ENCODE measurements around the gene LRRFIP2.
"Not testable (repeated sequence)": the region's sequence is repeated elsewhere in the genome, so short reads cannot be mapped to it uniquely, and the experiment has no call there.

Gene LRRFIP2

GRCh38 chr3:37125195-37126073 lies 48.9 kb downstream of the LRRFIP2 start:
- no peaks in the 10 kb centered on the region for H3K9me3 ChIP-seq (ENCODE audit: control insufficient read depth, low read length)
- H3K36me3 ChIP-seq (ENCODE audit: control insufficient read depth, insufficient read depth, low read length), result no peaks in the 10 kb centered on the region
- H3K4me1 ChIP-seq (ENCODE audit: control insufficient read depth, insufficient read depth, low read length), result peaks cover 16% of the 10 kb centered on the region
- H3K27me3 ChIP-seq (ENCODE audit: control insufficient read depth, insufficient read depth, low read length), result no peaks in the 10 kb centered on the region
- H3K4me3 ChIP-seq (ENCODE audit: low read length), result no peak overlapping the region
- no peak overlapping the region for H3K9ac ChIP-seq (ENCODE audit: low read length)

GRCh38 chr3:37124435-37124834 lies 49.9 kb downstream of the LRRFIP2 start:
- Histone ChIP-seq H3K9me3 (ENCODE audit: control insufficient read depth, low read length) (no peaks in the 10 kb centered on the region), H3K27me3 (ENCODE audit: control insufficient read depth, insufficient read depth, low read length) (no peaks in the 10 kb centered on the region), H3K4me1 (ENCODE audit: control insufficient read depth, insufficient read depth, low read length) (peaks cover 16% of the 10 kb centered on the region), H3K36me3 (ENCODE audit: control insufficient read depth, insufficient read depth, low read length) (no peaks in the 10 kb centered on the region), H3K4me3 (ENCODE audit: low read length) (no peak overlapping the region), H3K9ac (ENCODE audit: low read length) (no peak overlapping the region)

- Histone ChIP-seq H3K4me3 (ENCODE audit: low read length) (no peak overlapping the region), H3K4me1 (ENCODE audit: control insufficient read depth, insufficient read depth, low read length) (peaks cover 16% of the 10 kb centered on the region), H3K9me3 (ENCODE audit: control insufficient read depth, low read length) (no peaks in the 10 kb centered on the region), H3K27me3 (ENCODE audit: control insufficient read depth, insufficient read depth, low read length) (no peaks in the 10 kb centered on the region), H3K36me3 (ENCODE audit: control insufficient read depth, insufficient read depth, low read length) (no peaks in the 10 kb centered on the region), H3K9ac (ENCODE audit: low read length) (no peak overlapping the region)
Observed at GRCh38 chr3:37123292-37123691, 51.1 kb downstream of the LRRFIP2 start.

- H3K4me1 ChIP-seq (ENCODE audit: control insufficient read depth, insufficient read depth, low read length), result peaks cover 16% of the 10 kb centered on the region
- not testable (repeated sequence) for H3K9ac ChIP-seq (ENCODE audit: low read length); H3K9me3 ChIP-seq (ENCODE audit: control insufficient read depth, low read length); H3K4me3 ChIP-seq (ENCODE audit: low read length); H3K36me3 ChIP-seq (ENCODE audit: control insufficient read depth, insufficient read depth, low read length); H3K27me3 ChIP-seq (ENCODE audit: control insufficient read depth, insufficient read depth, low read length)
Observed at GRCh38 chr3:37122069-37122468, 52.3 kb downstream of the LRRFIP2 start.

- Histone ChIP-seq H3K36me3 (ENCODE audit: control insufficient read depth, insufficient read depth, low read length) (no peaks in the 10 kb centered on the region), H3K4me3 (ENCODE audit: low read length) (no peak overlapping the region), H3K9me3 (ENCODE audit: control insufficient read depth, low read length) (no peaks in the 10 kb centered on the region), H3K4me1 (ENCODE audit: control insufficient read depth, insufficient read depth, low read length) (no peaks in the 10 kb centered on the region), H3K27me3 (ENCODE audit: control insufficient read depth, insufficient read depth, low read length) (no peaks in the 10 kb centered on the region), H3K9ac (ENCODE audit: low read length) (no peak overlapping the region)
Observed at GRCh38 chr3:37118163-37118562, 56.2 kb downstream of the LRRFIP2 start.

- H3K27me3 ChIP-seq (ENCODE audit: control insufficient read depth, insufficient read depth, low read length), result no peaks in the 10 kb centered on the region
- no peak overlapping the region for H3K4me3 ChIP-seq (ENCODE audit: low read length)
- H3K9me3 ChIP-seq (ENCODE audit: control insufficient read depth, low read length), result no peaks in the 10 kb centered on the region
- no peaks in the 10 kb centered on the region for H3K36me3 ChIP-seq (ENCODE audit: control insufficient read depth, insufficient read depth, low read length)
- no peaks in the 10 kb centered on the region for H3K4me1 ChIP-seq (ENCODE audit: control insufficient read depth, insufficient read depth, low read length)
- no peak overlapping the region for H3K9ac ChIP-seq (ENCODE audit: low read length)
Observed at GRCh38 chr3:37117548-37117947, 56.8 kb downstream of the LRRFIP2 start.

- H3K9me3 ChIP-seq (ENCODE audit: control insufficient read depth, low read length), result no peaks in the 10 kb centered on the region
- no peak overlapping the region for H3K4me3 ChIP-seq (ENCODE audit: low read length)
- H3K4me1 ChIP-seq (ENCODE audit: control insufficient read depth, insufficient read depth, low read length), result no peaks in the 10 kb centered on the region
- no peaks in the 10 kb centered on the region for H3K27me3 ChIP-seq (ENCODE audit: control insufficient read depth, insufficient read depth, low read length)
- H3K36me3 ChIP-seq (ENCODE audit: control insufficient read depth, insufficient read depth, low read length), result no peaks in the 10 kb centered on the region
- no peak overlapping the region for H3K9ac ChIP-seq (ENCODE audit: low read length)
Observed at GRCh38 chr3:37116998-37117397, 57.4 kb downstream of the LRRFIP2 start.

- Histone ChIP-seq H3K36me3 (ENCODE audit: control insufficient read depth, insufficient read depth, low read length) (no peaks in the 10 kb centered on the region), H3K4me1 (ENCODE audit: control insufficient read depth, insufficient read depth, low read length) (no peaks in the 10 kb centered on the region), H3K9me3 (ENCODE audit: control insufficient read depth, low read length) (no peaks in the 10 kb centered on the region), H3K4me3 (ENCODE audit: low read length) (no peak overlapping the region), H3K9ac (ENCODE audit: low read length) (no peak overlapping the region), H3K27me3 (ENCODE audit: control insufficient read depth, insufficient read depth, low read length) (no peaks in the 10 kb centered on the region)
Observed at GRCh38 chr3:37115446-37115845, 58.9 kb downstream of the LRRFIP2 start.

GRCh38 chr3:37114251-37115145 lies 59.9 kb downstream of the LRRFIP2 start:
- Histone ChIP-seq H3K36me3 (ENCODE audit: control insufficient read depth, insufficient read depth, low read length) (no peaks in the 10 kb centered on the region), H3K9me3 (ENCODE audit: control insufficient read depth, low read length) (no peaks in the 10 kb centered on the region), H3K9ac (ENCODE audit: low read length) (no peak overlapping the region), H3K27me3 (ENCODE audit: control insufficient read depth, insufficient read depth, low read length) (no peaks in the 10 kb centered on the region), H3K4me1 (ENCODE audit: control insufficient read depth, insufficient read depth, low read length) (no peaks in the 10 kb centered on the region), H3K4me3 (ENCODE audit: low read length) (no peak overlapping the region)

GRCh38 chr3:37112987-37113386 lies 61.4 kb downstream of the LRRFIP2 start:
- H3K9me3 ChIP-seq (ENCODE audit: control insufficient read depth, low read length), result no peaks in the 10 kb centered on the region
- no peaks in the 10 kb centered on the region for H3K27me3 ChIP-seq (ENCODE audit: control insufficient read depth, insufficient read depth, low read length)
- no peak overlapping the region for H3K9ac ChIP-seq (ENCODE audit: low read length)
- H3K4me3 ChIP-seq (ENCODE audit: low read length), result no peak overlapping the region
- H3K36me3 ChIP-seq (ENCODE audit: control insufficient read depth, insufficient read depth, low read length), result no peaks in the 10 kb centered on the region
- H3K4me1 ChIP-seq (ENCODE audit: control insufficient read depth, insufficient read depth, low read length), result no peaks in the 10 kb centered on the region

GRCh38 chr3:37111199-37111598 lies 63.2 kb downstream of the LRRFIP2 start:
- no peaks in the 10 kb centered on the region for H3K36me3 ChIP-seq (ENCODE audit: control insufficient read depth, insufficient read depth, low read length)
- H3K4me3 ChIP-seq (ENCODE audit: low read length), result no peak overlapping the region
- no peak overlapping the region for H3K9ac ChIP-seq (ENCODE audit: low read length)
- no peaks in the 10 kb centered on the region for H3K4me1 ChIP-seq (ENCODE audit: control insufficient read depth, insufficient read depth, low read length)
- no peaks in the 10 kb centered on the region for H3K27me3 ChIP-seq (ENCODE audit: control insufficient read depth, insufficient read depth, low read length)
- no peaks in the 10 kb centered on the region for H3K9me3 ChIP-seq (ENCODE audit: control insufficient read depth, low read length)

GRCh38 chr3:37107846-37108245 lies 66.5 kb downstream of the LRRFIP2 start:
- no peaks in the 10 kb centered on the region for H3K27me3 ChIP-seq (ENCODE audit: control insufficient read depth, insufficient read depth, low read length)
- no peak overlapping the region for H3K4me3 ChIP-seq (ENCODE audit: low read length)
- no peaks in the 10 kb centered on the region for H3K36me3 ChIP-seq (ENCODE audit: control insufficient read depth, insufficient read depth, low read length)
- H3K9me3 ChIP-seq (ENCODE audit: control insufficient read depth, low read length), result no peaks in the 10 kb centered on the region
- no peak overlapping the region for H3K9ac ChIP-seq (ENCODE audit: low read length)
- peaks cover 5% of the 10 kb centered on the region for H3K4me1 ChIP-seq (ENCODE audit: control insufficient read depth, insufficient read depth, low read length)
